A172 (cell line): ENCODE results near the gene SFTPA1. TPM values are rescaled to one million over a fixed set of nuclear protein-coding genes. Genes with fewer than 3 reads are reported as not detected.
A peak's percentile ranks its signal among the peaks of the same experiment; 100 is the strongest.
"Not testable (repeated sequence)": the region's sequence is repeated elsewhere in the genome, so short reads cannot be mapped to it uniquely, and the experiment has no call there.

Experiments used
- DNase-seq: peaks from one replicate; pipeline ENCODE4 v3.0.0-alpha.2; 2015; ENCODE audit warnings: low spot score
- total RNA-seq: library from RNA; depleted of rRNA; stranded (reverse); fragments of >200 nt; shearing (Covaris generic); gene quantifications from 2 replicates; pipeline ENCODE4 v1.2.3, GENCODE V29; 2014; rRNA removed

SFTPA1 gene
- total RNA-seq, 1 experiment from 2014 or later: 1.1 TPM

DNA sequence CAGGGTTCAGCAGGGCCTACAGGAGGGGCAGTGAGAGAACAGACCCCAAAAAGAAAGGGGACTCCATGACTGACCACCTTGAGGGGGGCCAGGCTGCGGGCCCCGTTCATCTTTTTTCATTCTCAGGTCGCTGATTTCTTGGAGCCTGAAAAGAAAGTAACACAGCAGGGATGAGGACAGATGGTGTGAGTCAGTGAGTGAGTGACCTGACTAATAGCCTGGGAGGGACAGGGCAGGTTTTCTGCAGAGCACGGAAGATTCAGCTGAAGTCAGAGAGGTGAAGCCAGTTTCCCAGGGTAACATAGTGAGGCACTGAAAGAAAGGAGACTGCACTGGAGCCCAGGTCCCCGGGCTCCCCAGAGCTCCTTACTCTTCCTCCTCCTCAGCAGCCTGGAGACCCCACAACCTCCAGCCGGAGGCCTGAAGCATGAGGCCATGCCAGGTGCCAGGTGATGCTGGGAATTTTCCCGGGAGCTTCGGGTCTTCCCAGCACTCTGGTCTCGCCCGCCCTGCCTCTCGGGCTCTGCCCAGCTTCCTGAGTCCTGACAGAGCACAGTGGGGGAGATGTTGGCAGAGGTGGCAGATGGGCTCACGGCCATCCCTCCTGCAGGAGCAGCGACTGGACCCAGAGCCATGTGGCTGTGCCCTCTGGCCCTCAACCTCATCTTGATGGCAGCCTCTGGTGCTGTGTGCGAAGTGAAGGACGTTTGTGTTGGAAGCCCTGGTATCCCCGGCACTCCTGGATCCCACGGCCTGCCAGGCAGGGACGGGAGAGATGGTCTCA is 646 bp downstream of the SFTPA1 start:
- DNase-seq: peak; percentile 57

DNA sequence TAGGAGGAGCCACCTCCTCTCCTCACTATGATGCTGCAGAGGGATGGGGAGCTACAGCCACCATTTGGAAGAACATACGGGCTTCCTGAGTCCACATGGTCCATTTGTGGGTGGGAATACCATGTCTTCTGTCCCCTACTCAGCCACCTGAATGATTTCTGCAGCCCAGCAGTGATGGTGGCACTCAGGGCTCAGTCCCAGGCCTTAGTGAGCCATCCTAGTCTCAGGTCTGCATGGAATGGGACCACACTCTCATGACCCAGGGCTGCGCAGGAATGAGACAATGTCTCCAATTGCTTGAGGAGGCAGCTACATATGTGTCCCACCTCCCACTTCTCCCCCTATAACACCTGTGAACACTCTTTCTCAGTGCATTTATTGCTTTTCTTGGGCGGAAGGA is 4.8 kb downstream of the SFTPA1 start:
- no peak for DNase-seq

DNA sequence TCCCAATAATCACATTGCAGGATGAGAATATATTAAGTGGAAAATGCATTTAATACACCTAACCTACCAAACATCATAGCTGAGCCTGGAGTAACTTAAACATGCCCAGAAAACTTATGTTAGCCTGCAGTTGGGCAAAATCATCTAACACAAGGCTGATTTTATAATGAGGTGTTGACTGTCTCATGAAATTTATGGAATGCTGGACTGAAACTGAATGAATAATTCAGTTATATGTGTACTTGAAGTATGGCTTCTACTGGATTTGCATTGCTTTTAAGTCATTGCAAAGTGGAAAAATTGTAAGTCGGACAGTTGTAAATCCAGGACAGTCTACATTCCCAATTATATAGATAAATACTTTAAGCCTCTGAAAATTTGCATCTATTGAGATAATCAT is 5.4 kb downstream of the SFTPA1 start:
- no peak for DNase-seq

DNA sequence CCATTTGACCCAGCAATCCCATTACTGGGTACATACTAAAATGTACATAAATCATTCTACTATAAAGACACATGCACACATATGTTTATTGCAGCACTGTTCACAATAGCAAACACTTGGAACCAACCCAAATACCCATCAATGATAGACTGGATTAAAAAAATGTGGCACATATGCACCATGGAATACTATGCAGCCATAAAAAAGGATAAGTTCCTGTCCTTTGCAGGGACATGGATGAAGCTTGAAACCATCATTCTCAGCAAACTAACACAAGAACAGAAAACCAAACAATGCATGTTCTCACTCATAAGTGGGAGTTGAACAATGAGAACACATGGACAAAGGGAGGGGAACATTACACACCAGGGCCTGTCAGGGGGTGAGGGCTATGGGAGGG is 12.9 kb downstream of the SFTPA1 start:
- not testable (repeated sequence) for DNase-seq

DNA sequence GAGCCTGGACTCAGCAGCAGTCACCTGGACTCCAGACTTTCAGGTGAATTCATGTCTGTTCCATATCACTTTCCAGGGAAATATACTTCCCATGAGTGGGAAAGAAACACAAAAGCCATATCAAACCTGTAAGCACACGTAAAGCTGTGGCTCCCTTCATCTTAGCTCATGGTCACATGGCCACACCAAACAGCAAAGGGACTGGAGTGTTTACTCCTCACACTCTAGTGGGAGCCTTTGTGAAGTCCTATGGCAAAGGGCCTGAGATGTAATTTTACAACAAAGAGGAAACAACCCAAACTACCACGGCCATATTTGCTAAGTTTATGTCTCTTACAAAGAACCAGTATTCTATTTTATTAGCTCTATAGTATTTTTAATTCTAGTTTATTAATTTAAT is 16.3 kb downstream of the SFTPA1 start:
- DNase-seq: no peak

DNA sequence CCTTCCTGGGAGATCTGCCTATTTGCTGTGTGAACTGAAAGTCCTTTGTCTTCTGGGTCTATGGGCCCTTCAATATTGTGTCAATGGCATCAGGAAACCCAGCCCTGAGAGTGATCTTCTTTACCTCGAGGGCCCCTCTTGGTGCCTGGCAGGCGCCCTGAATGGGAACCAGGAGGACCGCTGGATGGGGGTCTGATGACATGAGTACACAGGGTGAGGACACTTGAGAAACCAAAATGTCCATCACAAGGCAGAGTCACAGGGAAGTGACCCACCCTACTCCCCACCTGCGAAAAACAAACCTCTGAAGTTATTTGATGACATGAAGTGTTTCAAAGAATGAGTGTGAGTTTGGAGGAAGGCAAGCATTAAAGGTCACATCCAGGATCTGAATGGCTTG is 17.3 kb downstream of the SFTPA1 start:
- DNase-seq: no peak

DNA sequence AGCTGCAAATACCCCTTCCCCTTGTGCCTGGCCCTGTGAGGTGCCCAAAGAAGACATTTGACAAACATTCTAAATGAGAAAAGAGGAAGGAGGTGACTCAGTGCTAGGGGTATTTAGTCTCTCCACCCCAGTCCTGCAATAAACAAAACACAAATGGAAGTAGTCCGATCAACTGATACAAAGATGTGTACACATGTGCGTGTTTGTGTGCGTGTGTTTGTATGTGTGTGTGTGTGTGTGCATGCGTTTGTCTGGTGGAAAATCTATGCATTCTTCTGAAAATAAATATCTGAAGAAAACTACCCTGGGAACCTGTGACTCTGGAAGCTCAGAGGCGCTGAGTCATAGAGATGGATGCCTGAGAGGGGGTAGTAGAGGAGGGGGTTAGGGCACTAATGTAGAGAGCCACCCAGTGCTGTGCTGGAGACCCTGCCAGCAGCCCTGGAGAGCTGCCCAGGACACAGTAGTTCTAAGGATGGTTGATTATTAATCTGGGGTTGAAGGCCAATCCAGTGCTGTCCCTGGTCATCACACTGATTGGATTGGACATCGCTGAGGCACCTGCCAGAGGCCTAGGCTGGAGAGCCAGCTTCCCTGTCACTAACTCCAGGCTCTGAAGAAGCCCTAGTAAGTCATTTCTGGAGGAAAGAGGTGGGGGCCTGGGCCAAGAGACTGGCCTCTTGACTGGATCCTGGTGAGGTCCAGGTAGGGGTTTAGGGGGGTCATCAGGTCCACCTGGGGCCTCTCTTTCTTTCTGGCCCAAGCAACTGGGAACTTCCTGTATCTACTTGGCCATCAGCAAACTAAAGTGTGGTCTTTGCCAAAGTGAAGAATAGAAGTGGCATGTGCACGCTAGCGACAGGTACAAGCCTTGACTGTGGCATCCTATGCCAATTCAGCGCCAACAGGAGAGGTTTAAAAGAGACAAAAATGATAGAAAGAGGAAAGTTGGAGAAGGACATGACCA is 18.5 kb downstream of the SFTPA1 start:
- no peak for DNase-seq

DNA sequence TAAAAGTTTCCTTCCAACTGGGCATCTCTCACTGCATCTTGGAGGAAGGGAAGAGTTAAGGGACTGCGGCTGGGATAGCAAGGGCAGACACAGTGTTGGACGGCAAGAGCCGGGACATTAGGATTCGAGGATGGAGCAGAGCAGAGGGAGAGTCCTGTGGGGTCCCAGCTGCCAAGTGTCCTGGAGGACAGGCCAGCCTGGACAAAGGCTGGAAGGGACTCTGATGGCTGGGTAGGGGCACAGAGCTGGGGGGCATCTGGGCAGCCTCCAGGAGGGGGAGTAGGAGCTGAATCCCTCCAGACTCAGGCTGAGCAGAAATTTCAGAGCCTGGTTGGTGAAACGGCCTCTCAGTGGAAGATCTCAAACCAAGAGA is 19.2 kb downstream of the SFTPA1 start:
- no peak for DNase-seq

DNA sequence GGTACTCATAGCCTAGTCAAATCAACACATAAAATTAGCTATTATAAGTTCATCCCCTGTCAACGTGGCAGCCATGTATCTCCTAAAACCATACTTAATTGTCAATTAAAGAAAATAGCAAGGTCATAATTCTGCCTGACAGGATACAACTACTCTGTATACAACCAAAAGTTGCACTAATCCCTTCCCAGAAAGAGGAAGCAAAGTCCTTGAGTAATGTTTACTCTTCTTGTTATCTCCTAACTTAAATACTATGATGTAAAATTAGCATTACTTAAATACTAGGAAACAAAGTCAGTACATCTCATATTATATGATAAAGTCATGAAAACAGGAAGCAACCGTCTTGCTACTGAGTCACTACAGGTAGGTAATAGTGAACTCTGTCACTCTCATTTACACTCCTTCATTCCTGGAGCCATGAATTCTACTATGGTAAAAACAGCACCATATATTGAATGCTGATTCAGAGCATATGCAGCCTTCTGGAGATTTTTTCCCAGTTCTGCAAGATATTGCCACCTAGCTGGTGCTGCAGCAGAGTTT is 26.0 kb downstream of the SFTPA1 start:
- not testable (repeated sequence) for DNase-seq

DNA sequence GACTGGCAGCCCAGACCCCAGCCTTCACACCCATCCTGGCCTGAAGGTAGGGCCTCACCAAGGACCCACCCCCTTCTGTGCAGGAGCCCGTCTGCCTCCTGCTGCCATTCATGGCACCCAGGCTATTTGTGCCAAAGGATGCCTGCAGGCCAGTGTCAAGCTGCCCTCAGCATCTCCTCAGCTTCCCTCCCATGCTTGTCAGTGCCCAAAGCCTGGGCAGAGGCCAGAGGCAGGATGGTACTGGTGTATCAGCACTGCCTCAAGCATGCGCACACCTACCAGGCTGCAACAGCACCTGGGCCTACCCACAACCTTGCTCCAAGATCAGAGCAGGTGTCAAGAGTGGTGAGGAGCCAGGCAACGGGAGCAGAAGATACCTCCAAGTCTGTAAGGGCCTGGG is 27.6 kb downstream of the SFTPA1 start:
- DNase-seq: no peak

DNA sequence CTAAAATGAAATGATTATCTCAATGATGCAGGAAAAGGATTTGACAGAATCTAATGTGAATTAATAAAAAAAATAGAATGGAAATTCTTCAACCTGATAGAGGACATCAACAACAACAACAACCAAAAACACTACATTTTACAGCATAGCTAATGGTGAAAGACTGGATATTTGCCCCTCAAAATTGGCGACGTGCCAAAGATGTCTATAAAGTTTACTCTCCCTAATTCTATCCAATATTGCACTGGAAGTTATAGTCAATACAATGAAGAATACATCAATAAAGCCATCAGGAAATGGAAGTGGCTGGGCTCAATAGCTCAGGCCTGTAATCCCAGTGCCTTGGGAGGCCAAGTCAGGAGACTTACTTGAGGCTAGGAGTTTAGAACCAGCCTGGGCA is 42.0 kb downstream of the SFTPA1 start:
- not testable (repeated sequence) for DNase-seq

DNA sequence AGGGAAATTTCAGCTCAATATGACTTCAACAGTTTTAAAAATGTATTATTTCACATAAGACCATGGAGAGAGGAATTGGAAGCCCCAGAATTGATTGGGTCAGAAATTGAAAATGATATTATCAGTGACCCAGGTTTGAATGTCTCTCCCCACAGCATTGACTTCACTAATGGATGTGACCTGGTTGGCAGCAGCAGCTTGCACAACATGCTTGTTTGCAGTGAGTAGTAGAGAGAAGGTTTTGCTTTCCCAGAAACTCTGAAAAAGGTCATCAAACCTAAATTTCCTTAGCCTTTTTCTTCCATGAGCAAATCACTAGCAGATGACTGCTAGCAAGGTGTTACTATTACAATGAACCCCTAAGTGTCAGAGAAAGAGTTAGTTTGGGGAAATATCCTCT is 52.5 kb downstream of the SFTPA1 start:
- not testable (repeated sequence) for DNase-seq

DNA sequence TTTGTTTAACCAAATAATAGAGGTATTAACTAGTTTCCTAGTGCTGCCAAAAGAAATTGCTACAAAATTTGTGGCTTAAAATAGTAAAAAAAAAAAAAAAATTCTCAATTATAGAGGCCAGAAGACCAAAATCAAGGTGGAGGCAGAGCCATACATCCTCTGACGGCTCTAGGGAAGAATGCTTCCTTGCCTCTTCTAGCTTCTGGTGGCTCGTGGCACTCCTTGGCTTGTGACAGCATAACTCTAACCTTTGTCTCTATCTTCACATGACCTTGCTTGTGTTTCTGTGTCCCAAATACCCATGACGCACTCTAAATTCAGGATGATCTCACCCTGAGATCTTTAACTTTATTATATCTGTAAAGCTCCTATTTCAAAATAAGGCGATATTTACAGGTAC is 53.9 kb downstream of the SFTPA1 start:
- not testable (repeated sequence) for DNase-seq

Other genes starting within 250 kb of the SFTPA1 start
- 10.7 and 12.2 TPM in 2 replicates for gene ZCCHC24, start 165.3 kb upstream of the SFTPA1 start, total RNA-seq
- 0.72 and 0.89 TPM in 2 replicates for gene EIF5AL1, start 98.4 kb upstream of the SFTPA1 start, total RNA-seq
- gene SFTPA2, start 50.5 kb upstream of the SFTPA1 start, total RNA-seq: not detected in 2 replicates
- 1.2 TPM in 2 replicates for gene NUTM2B, start 92.3 kb downstream of the SFTPA1 start, total RNA-seq
- gene NUTM2E, start 215.8 kb downstream of the SFTPA1 start, total RNA-seq: 0.07 TPM in 1 of 2 replicates, not detected in the other